GM18858 (cell line): ENCODE data around the gene RELL2.

Experiments used
- ATAC-seq: cut with Tn5 transposase; IDR thresholded peaks from one replicate; pipeline ENCODE4 v1.9.1; 2021; ENCODE audit not compliant: unreplicated experiment

Gene RELL2

DNA sequence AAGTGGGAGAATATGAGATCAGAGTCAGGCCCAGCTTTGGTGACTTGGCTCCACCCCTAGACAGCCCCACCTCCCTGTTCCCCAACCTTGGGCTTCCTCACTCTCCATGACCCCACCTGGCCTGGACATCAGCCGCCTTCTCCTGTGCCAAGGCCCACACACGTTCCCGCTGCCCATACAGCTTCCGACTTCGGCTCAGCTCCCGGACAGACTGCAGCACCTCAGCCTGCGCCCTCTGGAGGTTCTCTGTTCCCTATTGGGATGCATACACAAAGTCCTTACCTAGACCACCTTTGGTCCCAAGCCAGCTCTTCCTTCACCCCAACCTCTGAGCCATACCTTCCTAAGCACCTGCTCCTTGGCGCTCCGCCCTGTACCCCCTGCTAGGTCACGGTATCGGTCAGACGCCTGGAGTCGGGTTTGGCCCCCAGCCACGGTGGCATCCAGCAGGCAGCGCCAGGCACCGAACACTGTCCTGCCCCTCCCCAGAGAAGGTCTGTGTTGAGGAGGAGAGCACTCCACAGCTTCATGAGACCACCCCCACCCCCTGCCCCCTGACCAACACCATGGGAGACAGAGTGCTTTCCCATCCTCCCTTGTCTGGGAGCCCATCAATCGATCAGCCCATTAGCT is 12.4 kb downstream of the RELL2 start:
- ATAC-seq: no peak

DNA sequence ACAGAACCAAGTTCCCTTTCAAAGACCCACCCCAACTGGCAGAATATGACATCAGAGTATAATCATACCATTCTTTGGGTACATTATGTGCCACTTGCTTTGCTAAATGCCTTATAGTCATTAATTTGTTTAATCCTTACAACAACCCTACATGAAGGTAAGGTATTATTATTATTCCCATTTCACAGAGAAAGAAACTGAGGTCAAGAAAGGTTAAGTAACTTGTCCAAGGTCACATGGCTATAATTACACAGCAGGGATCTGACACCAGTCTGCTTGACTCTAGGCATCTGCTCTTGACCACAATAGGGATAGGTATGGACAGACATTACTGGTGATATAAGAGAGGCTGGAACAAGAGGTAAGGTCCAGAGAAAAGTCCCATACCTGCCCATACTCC is 13.2 kb downstream of the RELL2 start:
- ATAC-seq: no peak

DNA sequence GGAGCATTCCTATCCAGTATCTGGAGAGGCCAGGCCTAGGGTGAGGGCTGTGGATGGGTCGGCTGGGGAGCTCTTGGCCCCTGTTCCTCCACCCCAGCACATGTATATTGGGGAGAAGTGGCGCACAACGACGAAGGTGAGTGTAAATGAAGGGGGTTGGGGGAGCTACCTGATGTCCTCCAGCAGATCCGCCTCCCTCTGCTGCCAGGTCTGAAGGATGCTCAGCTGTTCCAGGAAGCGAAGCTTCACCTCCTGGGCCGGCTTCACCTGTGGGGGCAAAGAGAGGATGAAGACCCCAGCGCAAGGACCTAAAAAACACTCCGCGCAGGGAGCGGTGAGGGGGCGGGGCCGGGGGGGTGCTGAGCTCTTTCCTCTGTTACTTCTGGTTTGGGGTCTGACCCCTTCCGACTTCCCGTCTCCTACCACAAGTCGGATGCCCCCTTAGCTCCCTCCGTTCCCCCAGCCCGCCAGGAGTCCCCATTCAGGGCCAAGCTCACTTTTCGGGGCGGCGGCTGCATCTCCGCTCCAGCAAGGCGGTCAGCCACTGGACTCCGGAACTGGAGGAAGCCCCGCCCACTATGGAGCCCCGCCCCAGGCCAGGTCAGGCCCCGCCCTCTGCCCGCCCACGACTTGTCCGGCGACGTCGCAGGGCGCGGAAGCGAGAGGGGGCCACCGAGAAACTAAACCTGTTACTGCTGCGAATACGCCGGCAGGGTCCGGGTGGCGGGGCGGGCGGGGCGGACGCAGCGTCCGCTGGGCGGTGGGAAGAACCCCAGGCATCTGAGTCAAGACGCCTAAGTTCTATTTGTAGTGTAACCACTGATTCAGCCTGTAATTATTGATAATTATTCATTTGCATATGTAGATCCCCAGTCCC is 14.3 kb downstream of the RELL2 start, which contains the start of gene FCHSD1:
TSS of gene FCHSD1 (minus strand) at position 568 of the 877 bp plus-strand sequence. CDS start at position 518, 50 bp downstream.
- ATAC-seq: peak; percentile 78

DNA sequence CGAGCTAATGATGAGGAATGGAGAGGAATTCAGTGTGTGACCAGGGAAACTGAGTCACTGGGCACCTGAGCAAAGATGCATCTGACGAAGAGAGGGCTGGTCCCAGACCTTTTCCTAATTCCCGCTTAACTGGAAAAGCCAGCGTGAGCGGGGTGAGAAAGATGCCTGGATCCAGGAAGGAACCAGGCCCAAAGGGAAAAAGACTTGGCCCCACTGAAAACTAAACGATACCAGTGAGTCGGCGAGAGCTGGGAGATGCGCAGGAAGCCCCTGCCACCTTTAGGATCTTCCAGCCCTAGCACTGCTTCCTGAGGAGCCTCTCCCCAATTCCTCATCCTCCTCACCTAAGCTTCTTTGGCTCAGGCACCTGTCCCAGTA is 14.9 kb downstream of the RELL2 start:
- ATAC-seq: no peak

DNA sequence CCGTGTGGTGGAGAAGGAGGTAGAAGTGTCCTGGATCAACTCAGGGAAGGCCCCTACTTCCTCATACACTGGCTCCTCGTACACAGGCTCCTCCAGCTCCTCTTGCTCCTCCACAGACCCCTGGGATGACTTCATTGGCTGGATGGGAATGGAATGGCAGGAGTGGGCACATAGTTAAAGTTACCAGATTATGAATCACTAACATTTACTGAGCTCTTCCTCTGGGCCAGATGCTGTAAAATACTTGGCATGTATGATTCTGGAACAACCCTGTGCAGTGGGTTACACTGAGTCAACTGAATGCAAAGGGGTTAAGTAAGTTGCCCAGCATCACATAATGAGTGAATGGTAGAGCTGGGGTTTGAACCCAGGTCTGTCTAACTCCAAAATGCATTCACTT is 17.5 kb downstream of the RELL2 start:
- ATAC-seq: no peak

DNA sequence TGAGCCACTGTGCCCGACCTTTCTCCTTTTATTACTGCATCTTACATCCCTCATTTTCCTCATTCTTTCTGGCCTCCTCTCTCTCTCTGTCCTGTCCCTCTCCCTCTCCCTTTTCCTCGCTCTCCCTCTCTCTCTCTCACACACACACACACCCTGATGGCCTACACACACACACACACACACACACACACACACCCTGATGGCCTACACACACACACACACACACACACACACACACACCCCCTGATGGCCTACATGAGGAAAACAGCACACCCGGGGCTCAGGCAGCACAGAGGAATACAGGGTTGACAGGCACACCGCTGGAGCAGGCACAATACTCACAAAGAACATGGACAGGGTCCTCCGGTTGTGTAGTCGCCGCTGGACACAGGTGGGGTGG is 18.2 kb downstream of the RELL2 start:
- ATAC-seq: no peak

DNA sequence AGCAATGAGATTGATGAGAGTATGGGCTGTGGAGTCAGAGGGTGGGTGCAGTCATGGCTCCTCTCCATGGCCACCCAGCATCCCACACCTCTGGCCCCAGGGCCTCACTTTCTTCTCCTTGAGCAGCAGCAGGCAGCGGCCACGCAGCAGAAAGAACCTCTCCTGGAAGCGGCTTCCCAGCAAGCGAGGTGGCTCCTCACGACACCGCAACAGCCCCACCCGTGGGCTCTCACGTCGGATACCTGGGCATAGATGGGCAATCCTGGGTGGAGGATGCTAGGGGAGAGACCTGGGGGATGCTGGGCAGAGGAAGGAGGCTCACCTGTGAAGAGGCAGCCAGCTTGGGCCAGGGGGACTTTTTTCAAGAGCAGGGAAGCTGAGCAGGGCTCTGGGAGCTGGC is 19.6 kb downstream of the RELL2 start:
- ATAC-seq: no peak

DNA sequence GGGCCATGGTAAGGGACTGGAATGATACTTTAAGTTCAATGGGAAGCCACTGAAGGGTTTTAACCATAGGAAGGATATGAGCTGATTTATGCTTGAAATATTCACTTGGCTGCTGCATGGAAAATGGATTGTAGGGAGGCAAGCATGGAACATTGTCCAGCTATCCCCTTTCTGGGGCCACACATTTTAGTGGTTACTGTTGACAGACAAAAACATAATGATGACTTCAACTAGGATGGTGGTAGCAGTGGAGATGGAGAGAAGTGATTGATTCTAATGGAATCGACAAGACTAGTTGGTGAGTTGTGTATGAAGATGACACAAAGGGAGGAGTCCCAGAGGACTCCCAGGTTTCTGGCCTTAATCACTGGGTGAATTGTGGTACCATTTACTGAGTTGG is 20.6 kb downstream of the RELL2 start:
- no peak for ATAC-seq

DNA sequence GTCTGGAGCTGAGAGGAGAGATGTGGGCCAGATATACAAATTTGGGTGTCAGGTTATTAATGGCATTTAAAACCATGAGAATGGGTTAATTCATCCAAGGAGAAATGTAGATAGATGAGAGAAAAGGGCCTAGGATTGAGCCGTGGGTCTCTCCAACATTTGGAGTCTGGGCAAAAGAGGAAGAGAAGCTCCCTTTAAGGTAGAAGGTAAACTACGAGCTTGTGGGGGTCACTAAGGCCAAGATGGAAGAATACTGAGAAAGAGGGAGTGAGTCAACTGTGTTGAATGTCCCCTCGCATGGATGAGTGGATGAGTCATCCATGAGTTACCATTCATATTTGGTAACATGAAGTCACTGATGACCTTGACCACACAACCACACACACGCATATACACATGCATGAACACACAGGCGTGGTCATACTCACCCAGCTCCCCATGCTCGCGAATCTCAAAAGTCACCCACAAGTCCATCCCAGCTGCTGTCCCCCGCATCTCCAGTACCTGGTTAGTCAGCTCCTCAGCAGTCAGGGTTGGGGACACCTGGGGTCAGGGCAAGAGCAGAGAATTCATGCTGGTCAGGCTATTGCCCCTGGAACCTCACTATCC is 21.2 kb downstream of the RELL2 start:
- ATAC-seq: peak; percentile 64

DNA sequence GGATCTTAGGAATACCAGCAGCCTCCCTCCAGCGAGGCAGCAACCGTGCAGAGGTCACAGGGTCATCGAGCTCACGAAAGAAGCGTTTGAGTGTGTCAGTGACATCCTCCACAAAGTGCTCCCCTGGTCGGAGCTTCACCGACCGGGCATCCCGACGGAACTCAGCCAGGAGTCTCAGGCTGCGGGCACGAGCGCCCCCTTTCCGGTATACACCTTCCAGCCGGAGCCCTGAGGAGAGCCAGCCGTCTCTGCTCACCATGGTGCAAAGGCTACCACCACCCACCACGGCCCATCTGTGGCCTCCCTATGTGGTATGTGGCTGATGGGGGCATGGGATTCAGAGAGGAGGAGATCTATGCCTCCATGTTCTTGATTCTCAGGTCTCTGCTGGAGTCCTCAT is 25.2 kb downstream of the RELL2 start:
- ATAC-seq: no peak

DNA sequence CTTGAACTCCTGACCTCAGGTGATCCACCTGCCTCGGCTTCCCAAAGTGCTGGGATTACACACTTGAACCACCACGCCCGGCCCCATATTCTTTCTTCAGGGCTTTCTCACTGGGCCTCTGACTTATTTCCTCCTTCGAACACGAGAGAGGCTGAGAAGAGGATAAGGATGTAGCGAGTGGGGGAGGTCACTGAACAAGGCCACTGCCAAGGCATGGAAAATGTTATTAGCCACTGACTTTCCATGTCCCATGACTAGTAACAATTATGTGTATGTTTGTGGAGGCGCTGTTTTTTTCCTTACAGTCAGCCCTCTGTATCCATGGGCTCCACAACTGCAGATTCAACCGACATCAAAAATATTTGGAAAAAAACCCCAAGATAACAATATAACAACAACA is 26.7 kb downstream of the RELL2 start:
- no peak for ATAC-seq

DNA sequence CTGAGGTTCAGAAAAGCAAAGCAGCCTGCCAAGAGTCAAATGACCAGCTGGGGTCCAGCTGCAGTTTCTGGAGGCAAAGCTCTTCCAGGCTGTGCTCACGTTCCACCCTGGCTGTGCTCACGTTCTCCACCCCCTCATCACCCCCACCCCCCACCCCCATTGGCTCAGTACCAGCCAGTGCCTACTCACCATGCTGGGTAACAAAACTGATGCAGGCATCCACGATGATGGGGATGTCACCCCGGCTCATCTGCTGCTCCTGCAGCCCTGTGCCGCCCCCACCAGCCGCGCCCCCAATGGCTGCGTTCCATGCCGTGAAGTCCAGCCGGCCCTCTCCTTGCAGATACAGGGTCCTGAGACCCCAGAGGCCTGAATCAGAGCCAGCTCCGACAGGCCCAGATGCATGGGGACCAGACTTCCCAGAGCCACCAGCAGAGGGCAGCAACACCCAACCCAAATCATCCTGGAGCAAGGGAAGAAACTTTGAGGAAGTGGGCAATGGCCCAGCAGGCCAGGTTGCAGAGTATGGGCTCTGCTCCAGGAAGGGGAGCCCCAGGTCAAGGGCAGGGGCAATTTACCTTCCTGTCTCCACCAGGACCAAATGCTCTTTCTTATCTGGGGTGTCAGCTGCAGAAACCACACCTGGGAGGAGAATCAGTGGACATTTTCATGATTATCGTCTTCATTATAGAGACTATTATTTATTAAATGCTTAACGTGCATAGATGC is 28.1 kb downstream of the RELL2 start:
- peak; percentile 95 for ATAC-seq

DNA sequence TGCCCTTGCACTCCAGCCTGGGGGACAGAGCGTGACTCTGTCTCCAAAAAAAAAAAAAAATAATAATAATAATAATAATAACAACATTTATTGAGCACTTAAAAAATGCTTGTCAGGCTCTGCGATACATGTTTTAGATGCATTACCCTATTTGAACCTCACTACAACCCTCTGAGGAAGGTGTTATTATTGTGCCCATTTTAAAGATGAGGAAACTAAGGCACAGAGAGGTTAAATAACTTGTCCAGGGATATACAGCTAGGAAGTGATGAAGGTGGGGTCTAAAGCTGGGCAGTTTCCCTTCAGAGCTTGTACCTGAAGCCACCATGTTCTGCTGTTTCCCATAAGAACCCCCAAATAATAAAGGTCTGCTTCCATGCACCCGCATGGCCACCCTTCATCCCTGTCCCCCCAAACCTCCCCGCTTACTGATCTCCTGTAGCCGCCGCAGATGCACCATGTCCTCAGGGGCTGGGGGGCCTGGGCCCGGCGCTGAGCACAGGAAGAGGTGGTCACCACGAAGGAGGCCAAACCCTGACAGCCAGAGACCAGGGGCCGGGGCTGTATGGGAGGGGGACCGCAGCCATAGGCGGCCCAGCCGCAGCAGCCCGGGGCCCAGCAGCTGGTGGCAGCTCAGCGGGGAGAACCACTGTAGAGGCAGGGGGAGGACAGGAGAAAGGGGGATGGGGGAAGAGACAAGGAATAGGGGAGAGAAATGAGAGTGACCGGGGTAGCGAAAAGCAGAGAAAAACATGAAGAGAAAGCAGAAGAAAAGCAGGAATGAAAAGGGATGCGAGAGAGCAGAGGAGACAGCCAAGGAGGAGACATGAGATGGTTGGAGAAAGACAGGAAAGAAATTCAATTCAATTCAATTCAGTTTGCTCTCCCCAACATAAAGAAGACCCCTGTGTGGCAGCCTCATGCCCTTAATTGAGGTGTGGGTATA is 29.5 kb downstream of the RELL2 start:
- ATAC-seq: no peak

DNA sequence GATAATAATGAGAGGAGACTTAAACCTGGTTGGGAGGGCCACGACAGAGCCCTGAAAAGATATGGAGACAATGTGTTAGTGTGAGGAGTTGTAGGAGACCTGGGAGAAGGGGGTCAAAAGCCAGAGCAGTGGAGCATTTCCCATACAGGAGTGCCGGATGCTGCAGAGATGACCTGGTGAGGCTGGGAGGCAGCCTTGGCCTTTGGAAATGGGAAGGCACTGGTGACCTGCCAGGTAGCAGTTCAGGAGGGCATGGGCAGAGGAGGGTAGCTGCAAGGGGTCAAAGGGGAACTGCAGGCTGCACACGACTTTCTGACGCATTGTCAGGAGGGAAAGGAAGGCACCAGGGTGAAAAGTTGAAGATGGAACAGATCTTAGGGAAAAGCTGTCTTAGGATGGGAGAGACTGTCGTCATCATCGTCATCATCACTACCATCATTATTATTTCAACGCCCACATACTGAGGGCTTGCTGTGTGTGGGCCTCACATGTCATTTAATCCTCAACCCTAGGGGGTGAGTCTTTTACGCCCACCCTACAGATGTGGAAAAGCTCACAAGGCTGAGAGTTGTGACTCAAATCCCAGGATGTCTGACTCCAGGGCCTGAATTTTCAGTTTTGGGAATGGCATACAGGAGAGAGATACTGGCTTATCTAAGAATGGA is 31.9 kb downstream of the RELL2 start:
- ATAC-seq: no peak

DNA sequence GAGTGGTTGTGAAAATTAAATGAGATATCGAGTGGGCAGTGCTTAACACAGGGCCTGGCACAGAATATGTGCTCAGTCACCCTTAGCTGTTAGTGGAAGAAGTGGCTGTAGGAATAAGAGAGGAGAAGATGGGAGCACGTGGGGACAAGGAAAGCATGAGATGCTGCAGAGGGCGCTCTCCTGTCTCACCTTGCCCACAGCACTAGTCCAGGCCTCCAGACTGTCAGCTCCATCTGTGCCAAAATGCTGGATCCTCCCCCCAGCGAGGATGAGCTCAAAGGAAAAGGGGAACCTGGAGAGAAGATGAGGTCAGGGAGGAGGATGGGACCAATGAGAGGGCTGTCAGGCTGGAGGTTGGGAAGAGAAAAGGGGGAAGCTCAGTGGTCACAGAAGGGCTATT is 32.7 kb downstream of the RELL2 start:
- no peak for ATAC-seq

DNA sequence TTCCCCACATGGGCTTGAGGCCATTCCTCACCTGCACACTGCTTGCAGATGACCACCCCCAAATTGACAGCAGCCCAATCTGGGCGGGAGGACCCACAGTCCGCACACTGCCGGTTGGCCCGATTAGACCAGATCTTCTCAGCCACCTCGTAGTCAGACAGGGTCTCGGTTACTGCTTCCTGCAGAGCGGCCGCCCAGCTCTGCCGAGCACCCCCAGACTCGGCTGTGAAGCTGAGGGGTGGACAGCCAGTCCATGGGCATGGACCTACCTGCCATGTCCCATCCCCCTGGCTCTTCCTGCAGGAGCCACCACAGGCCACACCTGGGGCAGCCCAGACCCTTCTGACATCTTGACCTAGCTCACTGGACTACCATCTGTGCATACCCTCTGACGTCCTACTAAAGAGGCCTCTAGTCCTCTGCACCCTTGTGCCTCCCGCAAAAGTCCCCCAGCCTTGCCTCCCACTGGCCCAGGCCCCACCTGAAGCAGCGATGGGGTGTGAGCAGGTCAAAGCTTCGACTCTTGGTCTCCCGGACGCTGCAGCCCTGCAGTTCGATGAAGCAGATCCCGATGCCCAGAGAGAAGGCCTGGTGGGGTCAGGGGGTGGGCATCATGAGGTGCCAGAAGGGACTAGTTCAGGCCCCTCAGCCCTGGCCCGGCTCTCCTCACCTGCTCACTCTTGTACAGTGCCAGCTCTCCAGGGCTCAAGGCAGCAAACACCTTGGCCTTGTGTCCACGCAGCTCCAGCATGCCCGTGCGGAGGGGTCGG is 35.5 kb downstream of the RELL2 start:
- ATAC-seq: no peak

DNA sequence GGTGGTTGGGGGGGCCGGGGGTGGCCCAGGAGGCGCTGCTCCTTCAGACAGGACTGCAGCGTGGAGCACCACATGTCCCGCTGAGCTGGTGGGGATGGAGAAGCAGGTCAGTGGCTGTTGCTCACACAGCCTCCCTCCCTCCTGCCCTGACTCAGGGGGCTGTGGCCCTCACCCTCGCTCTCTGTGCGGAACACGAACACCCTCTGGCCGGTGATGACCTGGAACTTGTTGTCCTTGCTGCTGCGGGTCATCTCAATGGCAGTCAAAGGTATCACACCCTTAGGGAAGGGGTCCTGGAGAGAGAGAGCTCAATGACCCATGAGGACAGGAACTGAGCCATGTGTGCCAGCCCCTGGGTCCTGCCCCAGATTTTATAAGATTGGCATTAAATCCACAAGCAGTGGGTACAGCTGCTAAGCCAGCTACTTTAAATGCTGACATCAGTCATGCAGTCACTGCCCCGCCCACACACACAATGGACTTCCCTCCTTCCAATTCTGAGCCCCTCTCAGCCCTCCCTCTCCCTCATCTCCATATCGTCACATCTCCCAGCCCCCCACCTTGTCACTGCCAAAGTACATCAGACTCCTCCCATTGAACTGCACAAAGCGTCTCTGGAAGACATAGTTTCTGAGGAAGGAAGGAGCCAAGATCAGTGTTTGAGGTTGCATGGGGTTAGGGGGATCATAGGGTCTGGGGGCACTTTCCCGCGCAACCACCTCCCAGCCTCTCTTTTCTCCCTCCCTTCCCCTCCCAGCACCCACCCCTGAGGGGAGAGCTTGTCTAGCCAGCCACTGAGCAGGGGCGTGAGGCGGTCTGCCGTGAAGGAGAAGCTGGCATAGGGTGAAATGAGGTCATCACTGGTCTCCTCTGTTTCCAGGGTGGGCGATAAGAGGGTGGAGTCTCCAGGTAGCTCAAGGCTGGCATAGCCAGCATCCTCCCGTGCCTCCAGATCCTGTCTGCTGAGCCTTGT is 36.3 kb downstream of the RELL2 start:
- no peak for ATAC-seq

DNA sequence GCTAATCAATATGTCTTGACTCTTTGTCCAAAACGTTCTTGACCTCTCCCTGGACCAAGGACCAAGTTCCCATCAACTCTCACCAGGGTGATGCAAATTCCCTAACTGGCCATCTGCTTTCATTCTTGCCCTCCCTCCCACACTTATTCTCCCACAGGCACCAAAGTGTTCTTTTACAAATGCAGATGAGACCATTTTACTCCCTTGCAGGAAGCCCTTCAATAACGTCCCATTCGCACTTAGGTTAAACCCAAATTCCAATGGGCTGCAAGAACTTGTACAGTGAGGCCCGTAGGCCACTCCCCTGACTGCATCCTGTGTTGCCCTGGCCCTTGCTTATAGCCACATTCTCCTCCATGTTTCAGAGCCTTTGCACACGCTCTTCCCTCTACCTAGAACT is 38.0 kb downstream of the RELL2 start:
- no peak for ATAC-seq
